B cell (primary cell): ENCODE data around the gene CYBB. TPM values are rescaled to one million over a fixed set of nuclear protein-coding genes. Genes with fewer than 3 reads are reported as not detected.

Source experiments
- ATAC-seq: fragments of 200-7000 bp; cut with Tn5 transposase; one replicate; pipeline ENCODE4 v1.10.0; 2021; ENCODE audit warnings: low read depth, mild to moderate bottlenecking, moderate number of reproducible peaks, moderate library complexity
- CTCF ChIA-PET: fragments of 350-600 bp; sonication (Branson Sonifier 250); formaldehyde crosslinking; loops from one replicate; lab custom pipeline; 2021; ENCODE audit warnings: antibody characterized with exemption, inconsistent platforms; lab: Charles Lee
- POLR2A ChIA-PET: fragments of 350-600 bp; sonication (Branson Sonifier 250); formaldehyde crosslinking; loops from one replicate; lab custom pipeline; 2021; ENCODE audit warnings: antibody characterized with exemption; lab: Charles Lee
- DNase-seq: peaks from one replicate; pipeline ENCODE4 v3.0.0; 2013
- H2AFZ ChIP-seq: 2 replicates; pipeline ENCODE4 v1.6.1; 2012; ENCODE audit warnings: mild to moderate bottlenecking, low read depth, low read length; ENCODE audit not compliant: insufficient read depth, poor library complexity, severe bottlenecking
- H3K27ac ChIP-seq, 2 donors: 1 replicate in 1 of 2; 2 replicates in 1 of 2; pipeline ENCODE4 v1.5.1; 2012 to 2013; ENCODE audit warnings: low read length in 2 of 2, mild to moderate bottlenecking in 2 of 2, moderate library complexity in 1 of 2
- H3K27me3 ChIP-seq, 4 experiments: fragments of 200-600 bp in 1 of 4; sonication (generic) in 1 of 4; replicated peaks in 1 of 4; 1 replicate in 2 of 4; 2 replicates in 2 of 4; pipeline versions ENCODE4 v1.6.1 to v1.7.0; 2013 to 2016; ENCODE audit warnings: low read length in 3 of 4, mild to moderate bottlenecking in 2 of 4, mixed read lengths in 1 of 4, moderate library complexity in 1 of 4; ENCODE audit not compliant: insufficient read depth in 4 of 4, control insufficient read depth in 3 of 4; ENCODE audit errors: control extremely low read depth in 1 of 4
- H3K36me3 ChIP-seq, 2 experiments: replicated peaks in 1 of 2; 1 replicate in 1 of 2; 2 replicates in 1 of 2; pipeline versions ENCODE4 v1.6.1 to v1.7.1; 2013; ENCODE audit warnings: low read length in 1 of 2; ENCODE audit not compliant: insufficient read depth in 2 of 2, control insufficient read depth in 1 of 2; ENCODE audit errors: control extremely low read depth in 1 of 2, extremely low read depth in 1 of 2
- H3K4me1 ChIP-seq, 2 donors: fragments of 200-600 bp in 1 of 2; sonication (generic) in 1 of 2; 1 replicate in 1 of 2; 2 replicates in 1 of 2; pipeline versions ENCODE4 v1.5.1 to v1.6.1; 2013 to 2017; ENCODE audit warnings: low read length in 2 of 2; ENCODE audit not compliant: control insufficient read depth in 2 of 2, insufficient read depth in 2 of 2
- H3K4me2 ChIP-seq: replicated peaks from 2 replicates; pipeline ENCODE3; 2012; ENCODE audit warnings: mild to moderate bottlenecking, low read depth, low read length; ENCODE audit not compliant: poor library complexity, severe bottlenecking
- H3K4me3 ChIP-seq, 5 experiments: fragments of 200-600 bp in 1 of 5; sonication (generic) in 1 of 5; 1 replicate in 3 of 5; 2 replicates in 2 of 5; pipeline versions ENCODE4 v1.5.1 to v1.7.0; 2011 to 2016; ENCODE audit warnings: low read length in 4 of 5, mild to moderate bottlenecking in 4 of 5, low read depth in 2 of 5, control low read depth in 1 of 5, moderate library complexity in 1 of 5; ENCODE audit not compliant: insufficient read depth in 1 of 5; ENCODE audit errors: control extremely low read depth in 1 of 5, extremely low read depth in 1 of 5
- H3K79me2 ChIP-seq: fragments of 200-600 bp; sonication (generic); one replicate; pipeline ENCODE4 v1.6.0; 2016; ENCODE audit warnings: low read length; ENCODE audit not compliant: control insufficient read depth, insufficient read depth
- H3K9ac ChIP-seq: fragments of 200-600 bp; sonication (generic); 2 replicates; pipeline ENCODE4 v1.6.1; 2017; ENCODE audit warnings: mild to moderate bottlenecking, low read length, moderate library complexity
- H3K9me3 ChIP-seq, 3 donors: one replicate each; pipeline versions ENCODE4 v1.6.1 to v1.7.1; 2013; ENCODE audit warnings: low read length in 2 of 3; ENCODE audit not compliant: control insufficient read depth in 2 of 3, insufficient read depth in 1 of 3; ENCODE audit errors: control extremely low read depth in 1 of 3
- H4K20me1 ChIP-seq: 2 replicates; pipeline ENCODE4 v1.6.0; 2012; ENCODE audit warnings: mild to moderate bottlenecking, low read length; ENCODE audit not compliant: insufficient read depth, control insufficient read depth, poor library complexity, severe bottlenecking
- H3K27ac Mint-ChIP-seq: one replicate; pipeline ENCODE4 v1.8.0; 2021; ENCODE audit warnings: mixed read lengths
- H3K27me3 Mint-ChIP-seq: one replicate; pipeline ENCODE4 v1.8.0; 2021; ENCODE audit warnings: mixed read lengths
- H3K4me1 Mint-ChIP-seq: one replicate; pipeline ENCODE4 v1.8.0; 2021; ENCODE audit warnings: mixed read lengths
- H3K4me3 Mint-ChIP-seq: one replicate; pipeline ENCODE4 v1.8.0; 2021; ENCODE audit warnings: mixed read lengths
- H3K9me3 Mint-ChIP-seq: one replicate; pipeline ENCODE4 v1.8.0; 2022; ENCODE audit warnings: mixed read lengths; ENCODE audit not compliant: insufficient read depth
- CTCF ChIP-seq: fragments of 200-600 bp; IDR thresholded peaks from one replicate; pipeline ENCODE4 v1.8.0; 2022; ENCODE audit warnings: antibody characterized with exemption, mild to moderate bottlenecking
- EZH2 ChIP-seq: IDR thresholded peaks from 2 replicates; pipeline ENCODE4 v1.6.1; 2012; ENCODE audit warnings: borderline replicate concordance, low read depth, mild to moderate bottlenecking, moderate library complexity, low read length; ENCODE audit not compliant: insufficient read depth, poor library complexity, severe bottlenecking
- WGBS: methylation state at CpG from one replicate; pipeline ENCODE4 v1.1.5; 2013; ENCODE audit warnings: missing lambda C conversion rate; ENCODE audit not compliant: insufficient coverage; 5-methylcytosine and 5-hydroxymethylcytosine counted together
- intact Hi-C: fragments of 100-400 bp; cut with micrococcal nuclease; formaldehyde crosslinking; loops from one replicate; pipeline ENCODE4 v1.10.0; 2022
- polyA plus RNA-seq: library from polyadenylated mRNA; depleted of rRNA; stranded (reverse); fragments of >200 nt; gene quantifications from 2 replicates; pipeline ENCODE4 v1.2.3, GENCODE V29; 2012
- total RNA-seq, 2 donors: library from RNA; stranded (reverse); fragments of 120-200 nt in 1 of 2; gene quantifications; 1 replicate in 1 of 2; 2 replicates in 1 of 2; pipeline versions ENCODE4 v1.2.3 to v1.2.4, GENCODE V29; 2013 to 2022

The CYBB gene
- total and polyA plus RNA-seq, 2 donors (not counting 1 experiment from before 2014, with no cell fraction given) = 72.1 to 132 TPM

GRCh38 chrX:37786624-37787422, 7.0 kb downstream of the CYBB start:
- peak overlapping the region; percentile 69 for H3K4me2 ChIP-seq
- peak; percentile 81 for ATAC-seq
- WGBS = no CpG with 5 or more reads among the region's 3 CpGs
- peak; percentile 74 for DNase-seq
- peaks cover 56% of the 10 kb centered on the region for H3K79me2 ChIP-seq
- H4K20me1 ChIP-seq = peaks cover 9% of the 10 kb centered on the region
- peak overlapping the region in 4 of 5 experiments; percentile 10 to 50 (median 24) for H3K4me3 ChIP-seq
- Mint-ChIP-seq H3K27me3 (no peaks in the 10 kb centered on the region), H3K4me1 (peaks cover 77% of the 10 kb centered on the region), H3K27ac (peak overlapping the region; percentile 94), H3K9me3 (no peaks in the 10 kb centered on the region), H3K4me3 (peak overlapping the region; percentile 75)
- ChIA-PET CTCF (interaction anchor here (1.0 to 4.8 kb wide), 10 partner anchors 10 to 41 kb away, joined by 3 to 41 read pairs (median 6); no protein-coding TSS in a partner anchor), POLR2A (interaction anchor here (0.6 to 1.8 kb wide), 7 partner anchors 8 to 37 kb away, joined by 3 to 10 read pairs (median 7); no protein-coding TSS in a partner anchor)
- no peak for TF ChIP-seq EZH2
- no peak for TF ChIP-seq CTCF
- peak overlapping the region; percentile 43 for H3K9ac ChIP-seq
- peak overlapping the region; percentile 84 to 87 for H3K27ac ChIP-seq
- H2AFZ ChIP-seq = no peak overlapping the region
- H3K4me1 ChIP-seq = peaks cover 77 to 84% of the 10 kb centered on the region in 2 donors
- H3K9me3 ChIP-seq = no peaks in the 10 kb centered on the region
- intact Hi-C loops = loop anchor here (1.0 kb wide), 5 partner anchors 9 to 42 kb away; no protein-coding TSS in a partner anchor
- H3K27me3 ChIP-seq = peaks cover 0 to 3% (median 0%) of the 10 kb centered on the region in 4 experiments
- H3K36me3 ChIP-seq = peaks cover 3 to 76% of the 10 kb centered on the region in 2 experiments
